ENCODE data around the gene CSH2.
"Not testable (repeated sequence)": the region's sequence is repeated elsewhere in the genome, so short reads cannot be mapped to it uniquely, and the experiment has no call there.

The CSH2 gene

DNA sequence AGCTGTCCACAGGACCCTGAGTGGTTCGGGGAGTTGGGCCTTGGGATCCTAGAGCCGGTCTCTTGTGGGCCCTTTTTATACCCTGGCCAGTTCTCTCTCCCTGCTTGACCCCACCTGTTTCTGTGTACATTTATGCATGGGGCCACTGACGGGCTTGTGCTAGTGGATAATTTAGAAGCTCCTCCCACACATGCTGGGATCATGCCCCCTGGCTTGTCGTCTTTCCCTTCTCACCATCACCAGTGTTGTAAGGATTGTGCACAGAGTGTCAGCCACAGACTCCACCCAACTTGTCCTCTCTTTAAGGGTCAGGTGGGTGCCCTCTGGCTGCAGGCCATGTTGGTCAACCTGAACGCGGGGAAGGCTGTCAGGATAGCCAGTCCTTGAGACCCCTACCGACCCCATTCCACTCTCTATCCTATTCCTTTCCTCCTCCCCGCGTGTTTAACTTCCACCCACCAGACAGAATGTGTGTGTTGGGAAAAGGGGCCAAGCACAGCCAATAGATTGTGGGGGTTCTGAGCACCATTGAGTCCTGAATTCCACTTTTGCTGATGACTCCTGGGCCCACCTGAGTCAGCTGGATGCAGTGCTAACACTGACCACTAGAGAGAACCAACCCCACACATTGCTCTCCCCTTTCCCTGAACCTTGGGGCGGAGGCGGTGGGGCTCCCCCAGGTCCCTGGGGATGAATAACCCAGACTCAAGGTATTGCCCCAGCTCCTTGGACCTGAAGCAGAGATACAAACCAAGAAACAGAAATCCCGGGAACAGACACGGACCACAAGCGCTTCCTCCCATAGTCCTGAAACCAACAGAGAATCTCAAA lies 23.3 kb upstream of the CSH2 start, which contains the start of gene CSH1:
TSS of gene CSH1 (minus strand) at position 51 of the 831 bp plus-strand sequence. CDS start 63 bp downstream, outside the sequence.
- DNase-seq (ENCODE audit: low read depth in 4 of 4, low spot score in 1 of 4) = not testable (repeated sequence)

DNA sequence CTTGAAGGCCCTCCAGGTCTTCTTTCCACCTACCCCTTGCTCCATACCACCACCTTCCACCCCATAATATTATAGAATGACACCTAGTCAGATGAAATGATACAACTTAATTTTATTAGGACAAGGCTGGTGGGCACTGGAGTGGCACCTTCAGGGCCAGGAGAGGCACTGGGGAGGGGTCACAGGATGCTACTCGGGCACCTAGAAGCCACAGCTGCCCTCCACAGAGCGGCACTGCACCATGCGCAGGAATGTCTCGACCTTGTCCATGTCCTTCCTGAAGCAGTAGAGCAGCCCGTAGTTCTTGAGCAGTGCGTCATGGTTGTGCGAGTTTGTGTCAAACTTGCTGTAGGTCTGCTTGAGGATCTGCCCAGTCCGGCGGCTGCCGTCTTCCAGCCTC lies 21.3 kb upstream of the CSH2 start:
- DNase-seq (ENCODE audit: low read depth in 4 of 4, low spot score in 1 of 4) = not testable (repeated sequence)

DNA sequence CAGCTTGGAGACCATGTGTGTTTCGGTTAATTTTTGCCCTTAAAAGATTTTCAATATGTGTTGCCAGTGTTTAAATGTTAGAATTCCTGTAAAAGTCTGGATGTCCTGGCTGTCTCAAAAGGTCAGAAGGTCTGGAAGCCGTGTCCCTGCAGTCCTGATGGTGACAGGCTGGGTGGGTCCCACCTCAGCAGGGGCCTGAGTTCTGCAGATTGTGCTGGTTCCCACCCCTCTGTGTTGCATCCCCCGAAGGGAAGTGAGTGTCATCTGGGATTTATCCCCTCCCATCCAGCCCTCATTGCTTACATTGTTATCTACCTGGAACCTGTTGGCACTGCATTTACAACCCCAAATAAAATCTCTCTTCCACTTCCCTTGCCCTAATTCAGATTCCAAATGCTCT lies 20.5 kb upstream of the CSH2 start:
- DNase-seq (ENCODE audit: low read depth in 4 of 4, low spot score in 1 of 4) = not testable (repeated sequence)

DNA sequence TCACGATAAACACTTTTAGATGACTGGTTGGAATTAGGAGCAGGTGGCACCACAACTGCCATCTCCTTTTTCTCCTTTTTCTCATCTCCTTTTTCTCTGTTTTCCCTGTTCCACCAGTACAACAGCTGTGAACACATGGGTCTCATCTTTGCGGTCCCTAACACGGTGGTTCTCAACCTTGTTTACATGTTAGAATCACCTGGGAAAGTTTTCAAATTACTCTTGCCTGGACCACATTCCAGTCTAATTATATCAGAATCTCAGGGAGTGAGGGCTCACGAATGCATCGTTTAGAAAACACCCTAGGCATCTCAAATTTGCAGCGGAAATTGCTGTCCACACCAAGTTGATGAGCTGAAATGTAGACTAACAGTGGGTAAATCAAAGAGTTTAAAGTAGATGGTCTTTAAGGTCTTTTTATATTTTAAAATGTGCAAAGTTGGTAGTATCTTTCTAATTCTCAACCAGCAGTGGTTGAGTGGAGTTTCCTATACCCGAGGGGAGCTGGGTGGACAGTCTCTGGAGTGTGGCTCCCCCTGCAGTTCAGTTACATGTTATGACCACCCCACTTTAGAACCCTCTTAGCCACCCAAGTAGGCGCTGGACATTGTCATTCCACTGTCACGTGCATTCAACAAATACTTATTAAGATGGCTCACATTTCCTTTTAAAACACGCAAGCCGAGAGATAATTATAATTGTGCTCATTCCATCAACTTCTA lies 19.0 kb upstream of the CSH2 start:
- not testable (repeated sequence) for DNase-seq (ENCODE audit: low read depth in 4 of 4, low spot score in 1 of 4)

DNA sequence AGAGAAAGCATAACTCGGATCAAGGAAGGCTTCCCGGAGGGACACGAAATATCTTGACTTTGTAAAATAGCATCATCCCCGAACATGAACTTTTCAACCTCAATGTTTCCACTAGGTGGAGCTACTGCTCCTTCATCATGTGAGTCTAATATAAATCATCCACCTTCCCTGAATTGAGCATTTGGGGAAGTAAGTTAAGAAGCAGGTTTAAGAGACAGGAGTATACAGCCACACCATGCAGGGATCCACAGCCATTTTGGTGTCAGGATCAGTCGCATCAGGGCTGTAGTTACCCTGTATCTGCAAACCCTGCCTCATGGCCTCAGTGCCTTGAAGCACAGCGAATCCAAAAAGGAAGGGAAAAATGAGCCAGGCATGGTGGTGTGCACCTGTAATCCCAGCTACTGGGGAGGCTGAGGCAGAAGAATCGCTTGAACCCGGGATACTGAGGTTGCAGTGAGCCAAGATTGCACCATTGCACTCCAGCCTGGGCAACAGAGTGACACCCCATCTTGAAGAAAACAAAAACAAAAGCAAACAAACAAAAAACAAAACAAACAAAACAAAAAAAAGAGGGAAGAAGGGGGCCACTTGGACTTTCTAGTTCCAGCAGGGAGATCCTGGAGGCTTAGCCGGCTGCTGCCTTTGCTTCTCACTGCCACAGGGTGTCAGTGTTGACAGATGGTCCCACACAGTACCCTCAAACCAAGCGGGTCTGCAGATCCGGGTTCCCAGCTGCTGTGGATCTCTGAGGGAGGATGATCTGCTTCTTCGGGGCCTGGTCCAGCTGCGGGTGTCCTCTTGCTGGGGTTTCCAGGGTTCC lies 15.8 kb upstream of the CSH2 start:
- DNase-seq (ENCODE audit: low read depth in 4 of 4, low spot score in 1 of 4) = not testable (repeated sequence)

DNA sequence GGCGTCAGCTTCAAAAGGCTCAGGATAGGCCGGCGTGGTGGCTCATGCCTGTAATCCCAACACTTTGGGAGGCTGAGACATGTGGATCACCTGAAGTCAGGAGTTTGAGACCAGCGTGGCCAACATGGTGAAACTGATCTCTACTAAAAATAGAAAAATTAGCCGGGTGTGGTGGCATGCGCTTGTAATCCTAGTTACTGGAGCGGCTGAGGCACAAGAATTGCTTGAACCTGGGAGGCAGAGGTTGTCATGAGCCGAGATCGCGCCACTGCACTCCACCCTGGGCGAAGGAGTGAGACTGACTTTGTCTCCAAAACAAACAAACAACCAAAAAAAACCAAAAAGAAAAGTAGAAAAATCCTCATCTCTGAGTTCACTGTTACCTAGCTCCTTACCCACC lies 11.6 kb upstream of the CSH2 start:
- DNase-seq (ENCODE audit: low read depth in 4 of 4, low spot score in 1 of 4) = not testable (repeated sequence)

DNA sequence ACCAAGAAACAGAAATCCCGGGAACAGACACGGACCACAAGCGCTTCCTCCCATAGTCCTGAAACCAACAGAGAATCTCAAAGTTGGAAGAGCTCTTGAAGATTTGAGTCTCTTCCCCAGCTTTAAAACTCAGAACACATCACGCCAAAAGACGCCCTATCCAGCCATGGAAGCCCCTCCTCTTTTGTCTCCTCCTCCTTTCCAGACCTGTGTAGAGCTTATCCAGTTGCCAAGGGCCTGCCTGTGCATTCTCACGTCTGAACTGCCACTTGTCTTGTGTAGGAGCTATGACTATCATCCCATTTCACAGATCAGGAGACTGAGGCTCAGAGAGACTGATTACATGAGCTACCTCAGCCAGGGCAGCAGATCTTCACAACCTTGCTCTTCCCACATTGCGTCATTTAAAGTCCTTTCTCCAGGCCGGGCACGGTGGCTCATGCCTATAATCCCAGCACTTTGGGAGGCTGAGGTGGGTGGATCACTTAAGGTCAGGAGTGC lies 9.2 kb upstream of the CSH2 start:
- not testable (repeated sequence) for DNase-seq (ENCODE audit: low read depth in 4 of 4, low spot score in 1 of 4)

DNA sequence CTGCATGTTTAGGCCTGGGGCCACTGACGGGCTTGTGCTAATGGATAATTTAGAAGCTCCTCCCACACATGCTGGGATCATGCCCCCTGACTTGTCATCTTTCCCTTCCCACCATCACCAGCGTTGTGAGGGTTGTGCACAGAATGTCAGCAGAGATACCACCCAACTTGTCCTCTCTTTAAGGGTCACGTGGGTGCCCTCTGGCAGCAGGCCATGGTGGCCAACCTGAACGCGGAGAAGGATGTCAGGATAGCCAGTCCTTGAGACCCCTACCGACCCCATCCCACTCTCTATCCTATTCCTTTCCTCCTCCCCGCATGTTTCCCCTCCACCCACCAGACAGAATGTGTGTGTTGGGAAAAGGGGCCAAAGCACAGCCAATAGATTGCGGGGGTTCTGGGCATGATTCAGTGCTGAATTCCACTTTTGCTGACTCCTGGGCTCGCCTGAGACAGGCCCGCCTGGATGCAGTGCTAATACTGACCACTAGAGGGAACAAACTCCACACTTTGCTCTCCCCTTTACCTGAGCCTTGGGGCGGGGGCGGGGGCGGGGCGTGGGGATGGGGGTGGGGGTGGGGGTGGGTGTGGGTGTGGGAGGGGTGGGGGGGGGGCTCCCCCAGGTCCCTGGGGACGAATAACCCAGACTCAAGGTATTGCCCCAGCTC lies 8.6 kb upstream of the CSH2 start, which contains the start of gene GH2:
TSS of gene GH2 (minus strand) at position 10 of the 667 bp plus-strand sequence. CDS start 143 bp downstream, outside the sequence.
- peak; percentile 26 to 45 (median 42) for DNase-seq (ENCODE audit: low read depth in 4 of 4, low spot score in 1 of 4)

DNA sequence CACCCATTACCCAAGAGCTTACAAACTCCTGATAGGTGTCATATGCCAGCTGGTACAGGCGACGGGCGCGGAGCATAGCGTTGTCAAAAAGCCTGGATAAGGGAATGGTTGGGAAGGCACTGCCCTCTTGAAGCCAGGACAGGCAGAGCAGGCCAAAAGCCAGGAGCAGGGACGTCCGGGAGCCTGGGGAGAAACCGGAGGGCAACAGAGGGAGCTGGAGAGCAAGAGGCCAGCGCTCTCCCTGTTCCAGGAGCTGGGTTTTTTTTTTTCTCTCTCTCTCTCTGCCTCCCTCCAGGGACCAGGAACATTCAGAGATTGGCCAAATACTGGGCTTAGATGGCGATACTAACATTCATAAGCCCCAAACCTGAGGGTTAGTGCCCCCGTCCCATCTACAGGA lies 7.9 kb upstream of the CSH2 start:
- not testable (repeated sequence) for DNase-seq (ENCODE audit: low read depth in 4 of 4, low spot score in 1 of 4)

DNA sequence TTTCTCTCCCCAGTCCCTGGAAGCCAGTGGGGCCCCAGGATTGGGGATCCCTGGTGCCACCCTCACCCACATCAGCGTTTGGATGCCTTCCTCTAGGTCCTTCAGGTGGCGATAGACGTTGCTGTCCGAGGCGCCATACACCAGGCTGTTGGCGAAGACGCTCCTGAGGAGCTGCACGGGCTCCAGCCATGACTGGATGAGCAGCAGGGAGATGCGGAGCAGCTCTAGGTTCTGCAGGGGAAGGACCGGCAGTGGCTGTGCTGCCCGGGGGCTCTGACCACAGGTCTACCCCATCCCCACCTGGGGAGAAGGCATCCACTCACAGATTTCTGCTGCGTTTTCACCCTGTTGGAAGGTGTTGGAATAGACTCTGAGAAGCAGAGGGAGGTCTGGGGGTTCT lies 7.2 kb upstream of the CSH2 start:
- DNase-seq (ENCODE audit: low read depth in 4 of 4, low spot score in 1 of 4) = no peak

DNA sequence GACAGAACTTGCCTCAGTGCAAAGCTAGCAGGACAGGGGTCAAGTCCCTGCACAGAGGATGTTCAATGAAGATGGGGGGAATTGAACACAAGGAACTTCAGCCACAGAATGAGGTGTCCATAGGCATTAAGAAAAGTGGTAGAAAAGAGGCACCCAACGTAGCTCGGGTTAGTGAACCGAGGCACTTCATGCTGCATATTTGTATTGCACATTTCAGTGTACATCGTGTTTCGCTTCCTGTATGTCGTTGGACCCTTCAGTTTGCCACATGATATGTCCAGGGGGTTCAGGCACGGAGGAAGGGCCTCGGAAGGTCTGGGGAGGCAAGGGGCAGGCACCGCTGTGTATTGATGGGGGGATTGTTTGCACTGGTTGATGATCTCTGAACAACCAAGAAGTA lies 4.9 kb upstream of the CSH2 start:
- not testable (repeated sequence) for DNase-seq (ENCODE audit: low read depth in 4 of 4, low spot score in 1 of 4)

DNA sequence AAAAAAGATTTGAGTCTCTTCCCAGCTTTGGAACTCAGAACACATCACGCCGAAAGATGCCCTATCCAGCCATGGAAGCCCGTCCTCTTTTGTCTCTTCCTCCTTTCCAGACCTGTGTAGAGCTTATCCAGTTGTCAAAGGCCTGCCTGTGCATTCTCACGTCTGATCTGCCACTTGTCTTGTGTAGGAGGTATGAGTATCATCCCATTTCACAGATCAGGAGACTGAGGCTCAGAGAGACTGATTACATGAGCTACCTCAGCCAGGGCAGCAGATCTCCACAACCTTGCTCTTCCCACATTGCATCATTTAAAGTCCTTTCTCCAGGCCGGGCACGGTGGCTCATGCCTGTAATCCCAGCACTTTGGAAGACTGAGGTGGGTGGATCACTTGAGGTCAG lies 1.2 kb upstream of the CSH2 start:
- DNase-seq (ENCODE audit: low read depth in 4 of 4, low spot score in 1 of 4) = not testable (repeated sequence)

DNA sequence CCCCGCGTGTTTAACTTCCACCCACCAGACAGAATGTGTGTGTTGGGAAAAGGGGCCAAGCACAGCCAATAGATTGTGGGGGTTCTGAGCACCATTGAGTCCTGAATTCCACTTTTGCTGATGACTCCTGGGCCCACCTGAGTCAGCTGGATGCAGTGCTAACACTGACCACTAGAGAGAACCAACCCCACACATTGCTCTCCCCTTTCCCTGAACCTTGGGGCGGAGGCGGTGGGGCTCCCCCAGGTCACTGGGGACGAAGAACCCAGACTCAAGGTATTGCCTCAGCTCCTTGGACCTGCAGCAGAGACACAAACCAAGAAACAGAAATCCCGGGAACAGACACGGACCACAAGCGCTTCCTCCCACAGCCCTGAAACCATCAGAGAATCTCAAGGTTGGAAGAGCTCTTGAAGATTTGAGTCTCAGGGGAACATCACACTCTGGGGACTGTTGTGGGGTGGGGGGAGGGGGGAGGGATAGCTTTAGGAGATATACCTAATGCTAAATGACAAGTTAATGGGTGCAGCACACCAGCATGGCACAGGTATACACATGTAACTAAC lies 667 bp upstream of the CSH2 start:
- DNase-seq (ENCODE audit: low read depth in 4 of 4, low spot score in 1 of 4) = not testable (repeated sequence)

DNA sequence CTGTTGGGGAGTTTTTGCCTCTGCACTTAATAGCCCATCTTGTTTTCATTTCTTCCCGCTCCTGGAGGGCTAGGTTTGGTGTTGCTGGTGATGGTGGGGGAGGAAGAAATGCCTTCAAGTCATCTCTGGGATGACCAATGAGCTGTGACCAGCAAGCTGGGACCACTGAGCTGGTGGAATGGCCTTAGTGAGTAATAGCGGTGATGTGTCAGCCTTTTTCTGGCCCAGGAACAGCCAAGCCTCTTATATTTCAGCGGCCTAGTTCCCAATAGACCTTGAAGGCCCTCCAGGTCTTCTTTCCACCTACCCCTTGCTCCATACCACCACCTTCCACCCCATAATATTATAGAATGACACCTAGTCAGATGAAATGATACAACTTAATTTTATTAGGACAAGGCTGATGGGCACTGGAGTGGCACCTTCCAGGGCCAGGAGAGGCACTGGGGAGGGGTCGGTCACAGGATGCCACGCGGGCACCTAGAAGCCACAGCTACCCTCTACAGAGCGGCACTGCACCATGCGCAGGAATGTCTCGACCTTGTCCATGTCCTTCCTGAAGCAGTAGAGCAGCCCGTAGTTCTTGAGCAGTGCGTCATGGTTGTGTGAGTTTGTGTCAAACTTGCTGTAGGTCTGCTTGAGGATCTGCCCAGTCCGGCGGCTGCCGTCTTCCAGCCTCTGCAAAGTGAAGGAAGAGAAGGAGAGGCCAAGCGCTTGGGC lies 1.7 kb downstream of the CSH2 start:
- not testable (repeated sequence) for DNase-seq (ENCODE audit: low read depth in 4 of 4, low spot score in 1 of 4)

DNA sequence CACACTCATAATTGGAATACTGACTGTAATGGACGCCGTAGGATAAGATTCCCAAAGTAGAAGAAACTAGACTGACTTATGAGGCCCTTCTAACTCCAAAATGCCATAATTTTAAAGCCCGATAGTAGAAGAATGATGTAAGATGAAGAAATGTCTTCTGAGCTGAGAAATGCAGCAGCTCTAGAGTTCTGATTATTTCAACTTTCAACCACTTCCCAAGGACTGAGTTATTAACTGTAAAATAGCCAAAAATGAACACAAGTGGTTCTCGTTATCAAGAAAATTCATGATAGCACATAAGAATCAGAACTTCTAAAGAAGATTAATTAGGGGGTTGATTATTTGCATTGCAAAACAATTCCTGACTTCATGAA lies 3.2 kb downstream of the CSH2 start:
- DNase-seq (ENCODE audit: low read depth in 4 of 4, low spot score in 1 of 4) = not testable (repeated sequence)

DNA sequence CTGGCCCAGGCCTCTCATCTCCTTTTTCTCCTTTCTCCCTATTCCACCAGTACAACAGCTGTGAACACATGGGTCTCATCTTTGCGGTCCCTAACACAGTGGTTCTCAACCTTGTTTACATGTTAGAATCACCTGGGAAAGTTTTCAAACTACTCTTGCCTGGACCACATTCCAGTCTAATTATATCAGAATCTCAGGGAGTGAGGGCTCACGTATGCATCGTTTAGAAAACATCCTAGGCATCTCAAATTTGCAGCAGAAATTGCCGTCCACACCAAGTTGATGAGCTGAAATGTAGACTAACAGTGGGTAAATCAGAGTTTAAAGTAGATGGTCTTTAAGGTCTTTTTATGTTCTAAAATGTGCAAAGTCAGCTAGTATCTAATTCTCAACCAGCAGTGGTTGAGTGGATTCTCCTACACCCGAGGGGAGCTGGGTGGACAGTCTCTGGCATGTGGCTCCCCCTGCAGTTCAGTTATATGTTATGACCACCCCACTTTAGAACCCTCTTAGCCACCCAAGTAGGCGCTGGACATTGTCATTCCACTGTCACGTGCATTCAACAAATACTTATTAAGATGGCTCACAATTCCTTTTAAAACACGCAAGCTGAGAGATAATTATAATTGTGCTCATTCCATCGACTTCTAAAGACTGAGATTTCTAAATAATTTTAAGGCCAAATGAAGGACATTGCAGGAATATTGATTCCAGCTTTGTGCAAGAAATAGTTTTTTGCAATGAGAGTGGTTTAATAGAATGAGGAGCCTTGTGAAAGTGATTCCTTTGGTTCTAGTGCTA lies 3.8 kb downstream of the CSH2 start:
- not testable (repeated sequence) for DNase-seq (ENCODE audit: low read depth in 4 of 4, low spot score in 1 of 4)

DNA sequence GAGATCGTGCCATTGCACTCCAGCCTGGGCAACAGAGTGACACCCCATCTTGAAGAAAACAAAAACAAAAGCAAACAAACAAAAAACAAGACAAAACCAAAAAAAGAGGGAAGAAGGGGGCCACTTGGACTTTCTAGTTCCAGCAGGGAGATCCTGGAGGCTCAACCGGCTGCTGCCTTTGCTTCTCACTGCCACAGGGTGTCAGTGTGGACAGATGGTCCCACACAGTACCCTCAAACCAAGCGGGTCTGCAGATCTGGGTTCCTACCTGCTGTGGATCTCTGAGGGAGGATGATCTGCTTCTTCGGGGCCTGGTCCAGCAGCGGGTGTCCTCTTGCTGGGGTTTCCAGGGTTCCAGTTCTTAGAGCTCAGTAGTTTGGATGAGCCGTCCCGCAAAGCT lies 6.9 kb downstream of the CSH2 start:
- DNase-seq (ENCODE audit: low read depth in 4 of 4, low spot score in 1 of 4) = not testable (repeated sequence)

DNA sequence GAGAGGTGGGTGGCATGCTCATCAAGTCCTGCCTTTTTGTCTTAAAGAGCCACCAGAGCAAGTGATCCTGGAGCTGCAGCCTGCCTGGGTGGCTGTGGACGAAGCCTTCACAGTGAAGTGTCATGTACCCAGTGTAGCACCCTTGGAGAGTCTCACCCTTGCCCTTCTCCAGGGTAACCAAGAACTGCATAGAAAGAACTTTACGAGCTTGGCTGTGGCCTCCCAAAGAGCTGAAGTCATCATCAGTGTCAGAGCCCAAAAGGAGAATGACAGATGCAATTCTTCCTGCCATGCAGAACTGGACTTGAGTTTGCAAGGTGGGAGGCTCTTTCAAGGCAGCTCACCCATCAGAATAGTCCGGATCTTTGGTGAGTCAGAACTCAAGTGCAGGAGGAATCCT lies 14.2 kb downstream of the CSH2 start:
- no peak for DNase-seq (ENCODE audit: low read depth in 4 of 4, low spot score in 1 of 4)

DNA sequence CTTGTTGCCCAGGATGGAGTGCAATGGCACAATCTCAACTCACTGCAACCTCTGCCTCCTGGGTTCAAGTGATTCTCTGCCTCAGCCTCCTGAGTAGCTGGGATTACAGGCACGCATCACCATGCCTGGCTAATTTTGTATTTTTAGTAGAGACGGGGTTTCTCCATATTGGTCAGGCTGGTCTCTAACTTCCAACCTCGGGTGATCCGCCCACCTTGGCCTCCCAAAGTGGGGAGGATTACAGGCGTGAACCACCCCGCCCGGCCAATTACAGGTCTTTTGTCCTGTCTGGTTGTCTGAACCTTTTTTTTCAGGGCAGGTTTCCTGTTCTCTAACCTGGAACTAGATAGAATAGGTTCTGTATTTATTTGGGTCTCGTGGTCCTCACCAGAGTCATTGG lies 17.1 kb downstream of the CSH2 start:
- not testable (repeated sequence) for DNase-seq (ENCODE audit: low read depth in 4 of 4, low spot score in 1 of 4)

All from stimulated activated CD4-positive, alpha-beta T cell treated with anti-CD3 and anti-CD28 coated beads, Interleukin-1b, Interleukin-23, amount 100 ng/mL, for 24 hours (primary cell).